ENCODE results near the gene TTYH2. TPM values are rescaled to one million over a fixed set of nuclear protein-coding genes. Genes with fewer than 3 reads are reported as not detected.

TTYH2 gene
- total and polyA plus RNA-seq, 8 donors, result 0.58 to 17.9 (median 1.5) TPM

DNA sequence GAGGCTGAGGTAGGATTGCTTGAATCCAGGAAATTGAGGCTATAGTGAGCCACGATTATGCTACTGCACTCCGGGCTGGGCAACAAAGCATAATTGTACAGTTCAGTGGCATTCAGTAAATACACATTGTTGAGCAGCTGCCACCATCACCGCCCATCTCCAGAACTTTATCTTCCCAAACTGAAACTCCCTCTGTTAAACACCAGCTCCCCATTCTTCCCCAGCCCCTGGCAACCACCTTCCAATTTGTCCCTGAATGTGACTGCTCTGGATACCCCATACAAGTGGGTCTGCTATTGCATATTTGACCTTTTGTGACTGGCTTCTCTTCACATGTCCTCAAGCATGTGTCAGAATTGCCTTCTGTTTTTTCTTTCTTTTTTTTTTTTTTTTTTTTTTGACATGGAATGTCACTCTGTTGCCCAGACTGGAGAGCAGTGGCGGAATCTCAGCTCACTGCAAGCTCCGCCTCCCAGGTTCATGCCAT, 7.0 kb upstream of the TTYH2 start:
- peaks cover 0 to 12% (median 0%) of the 10 kb centered on the region in 3 donors for H3K27me3 ChIP-seq
- TF ChIP-seq POLR2AphosphoS5 (IDR thresholded peaks at IDR 0.05) (no peak), POLR2A (IDR thresholded peaks at IDR 0.05) (no peak), CTCF (IDR thresholded peaks at IDR 0.05) (no peak), EP300 (IDR thresholded peaks at IDR 0.05) (no peak)
- peak overlapping the region in 1 of 5 donors; percentile 20 for H3K27ac ChIP-seq
- peaks cover 48 to 63% (median 60%) of the 10 kb centered on the region in 4 donors for H3K36me3 ChIP-seq
- WGBS, 5 donors, result 57 to 75% (median 59%) methylated on average over 5 of the region's 5 CpGs
- DNase-seq, result no peak
- no peaks in the 10 kb centered on the region for H3K9me3 ChIP-seq
- peak overlapping the region in 2 of 4 donors; percentile 8 to 17 for H3K4me3 ChIP-seq
- peaks cover 33 to 70% (median 60%) of the 10 kb centered on the region in 4 donors for H3K4me1 ChIP-seq
- intact Hi-C loops (cut with DNase I; ENCODE audit: low total_unique reads), result no loop called here

GRCh38 chr17:74210191-74211140, 2.9 kb upstream of the TTYH2 start:
- intact Hi-C loops (cut with DNase I; ENCODE audit: low total_unique reads), result loop anchor here (10.0 kb wide), 1 partner anchor 74 kb away; no protein-coding TSS in a partner anchor
- no peak overlapping the region for H3K27ac ChIP-seq
- TF ChIP-seq POLR2A (IDR thresholded peaks at IDR 0.05) (no peak), EP300 (IDR thresholded peaks at IDR 0.05) (no peak), POLR2AphosphoS5 (IDR thresholded peaks at IDR 0.05) (peak in 1 of 3 donors; percentile 31), CTCF (IDR thresholded peaks at IDR 0.05) (peak in 6 of 7 experiments; percentile 33 to 98 (median 92))
- peaks cover 42 to 52% (median 52%) of the 10 kb centered on the region in 4 donors for H3K36me3 ChIP-seq
- WGBS, 5 donors, result 47 to 55% (median 49%) methylated on average over 18 of the region's 18 CpGs
- H3K9me3 ChIP-seq, result no peaks in the 10 kb centered on the region
- no peak overlapping the region for H3K4me3 ChIP-seq
- peaks cover 0 to 11% (median 0%) of the 10 kb centered on the region in 3 donors for H3K27me3 ChIP-seq
- H3K4me1 ChIP-seq, result peaks cover 43 to 89% (median 71%) of the 10 kb centered on the region in 4 donors
- DNase-seq, result peak; percentile 74 to 88

DNA sequence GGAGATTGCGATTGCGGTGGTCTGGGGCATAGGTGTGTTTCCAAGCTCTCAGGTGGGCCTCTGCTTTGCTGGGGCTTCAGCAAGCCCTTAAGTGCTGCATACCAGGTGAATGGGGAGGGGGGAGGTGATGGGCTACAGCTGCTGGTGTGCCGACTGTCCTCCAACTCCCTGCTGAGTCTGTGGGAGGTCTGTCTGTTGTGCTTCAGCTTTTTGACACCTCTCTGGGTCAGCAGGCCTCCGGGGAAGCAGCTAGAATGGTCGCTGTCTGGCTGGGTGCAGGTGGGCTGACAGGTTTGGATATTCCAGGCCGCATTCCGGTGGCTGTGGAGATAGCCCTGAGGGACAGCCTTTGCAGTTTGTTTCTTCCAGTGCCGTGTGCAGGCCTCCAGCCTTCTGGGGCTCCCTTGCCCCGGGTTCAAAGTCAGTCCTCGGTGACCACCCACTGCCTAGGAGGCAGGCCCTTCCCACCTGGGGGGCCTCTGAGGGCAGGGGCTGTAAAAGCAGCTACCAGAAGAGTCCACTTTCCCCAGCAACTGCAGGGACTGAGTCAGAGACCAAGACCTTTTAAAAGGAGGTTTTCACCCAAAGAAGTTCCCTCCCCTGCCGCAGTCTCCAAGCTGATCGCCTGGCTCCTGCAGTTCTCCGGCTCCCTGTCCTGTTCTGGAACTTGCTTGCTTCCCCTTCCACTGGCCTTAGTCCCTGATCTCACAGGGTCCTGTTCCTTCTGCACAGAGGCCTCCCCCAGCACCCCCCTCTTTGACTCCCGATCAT, 2.0 kb upstream of the TTYH2 start:
- Histone ChIP-seq H3K9me3 (no peaks in the 10 kb centered on the region), H3K4me1 (peaks cover 35 to 86% (median 63%) of the 10 kb centered on the region in 4 donors), H3K4me3 (peak overlapping the region in 3 of 4 donors; percentile 48 to 63 (median 48)), H3K27ac (peak overlapping the region in 1 of 5 donors; percentile 75), H3K36me3 (peaks cover 33 to 43% (median 43%) of the 10 kb centered on the region in 4 donors), H3K27me3 (peaks cover 0 to 11% (median 0%) of the 10 kb centered on the region in 3 donors)
- DNase-seq, result no peak
- intact Hi-C loops (cut with DNase I; ENCODE audit: low total_unique reads), result loop anchor here (10.0 kb wide), 1 partner anchor 73 kb away; no protein-coding TSS in a partner anchor
- no peak for TF ChIP-seq CTCF (IDR thresholded peaks at IDR 0.05)
- TF ChIP-seq POLR2AphosphoS5 (IDR thresholded peaks at IDR 0.05), result no peak
- TF ChIP-seq EP300 (IDR thresholded peaks at IDR 0.05), result no peak
- no peak for TF ChIP-seq POLR2A (IDR thresholded peaks at IDR 0.05)
- WGBS, 5 donors, result 64 to 70% (median 66%) methylated on average over 11 to 14 of the region's 14 CpGs

DNA sequence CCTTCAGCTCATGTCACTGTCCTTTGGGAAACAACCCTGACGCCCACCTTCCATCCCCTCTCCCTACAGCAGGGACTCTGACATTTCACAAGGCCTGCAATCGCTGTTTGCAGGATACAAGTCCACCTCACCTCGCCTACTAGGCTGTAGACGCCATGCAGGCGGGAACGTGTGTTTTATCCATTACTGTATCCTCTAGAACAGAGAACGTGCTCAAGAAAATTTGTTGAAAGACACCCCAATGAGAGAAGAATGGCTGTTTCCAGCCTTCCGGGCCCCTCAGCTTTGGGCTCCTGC, 1.5 kb upstream of the TTYH2 start:
- peaks cover 31 to 84% (median 59%) of the 10 kb centered on the region in 4 donors for H3K4me1 ChIP-seq
- H3K36me3 ChIP-seq, result peaks cover 28 to 40% (median 39%) of the 10 kb centered on the region in 4 donors
- intact Hi-C loops (cut with DNase I; ENCODE audit: low total_unique reads), result loop anchor here (10.0 kb wide), 1 partner anchor 73 kb away; no protein-coding TSS in a partner anchor
- H3K9me3 ChIP-seq, result no peaks in the 10 kb centered on the region
- peaks cover 0 to 11% (median 0%) of the 10 kb centered on the region in 3 donors for H3K27me3 ChIP-seq
- peak overlapping the region; percentile 48 to 63 (median 52) for H3K4me3 ChIP-seq
- peak overlapping the region in 3 of 5 donors; percentile 75 to 84 (median 75) for H3K27ac ChIP-seq
- no peak for DNase-seq
- WGBS, 5 donors, result 42 to 59% (median 45%) methylated on average over 8 of the region's 8 CpGs
- no peak for TF ChIP-seq POLR2A (IDR thresholded peaks at IDR 0.05)
- no peak for TF ChIP-seq POLR2AphosphoS5 (IDR thresholded peaks at IDR 0.05)
- no peak for TF ChIP-seq CTCF (IDR thresholded peaks at IDR 0.05)
- TF ChIP-seq EP300 (IDR thresholded peaks at IDR 0.05), result no peak
